ENCODE measurements around the gene MYCBP2.

DNA sequence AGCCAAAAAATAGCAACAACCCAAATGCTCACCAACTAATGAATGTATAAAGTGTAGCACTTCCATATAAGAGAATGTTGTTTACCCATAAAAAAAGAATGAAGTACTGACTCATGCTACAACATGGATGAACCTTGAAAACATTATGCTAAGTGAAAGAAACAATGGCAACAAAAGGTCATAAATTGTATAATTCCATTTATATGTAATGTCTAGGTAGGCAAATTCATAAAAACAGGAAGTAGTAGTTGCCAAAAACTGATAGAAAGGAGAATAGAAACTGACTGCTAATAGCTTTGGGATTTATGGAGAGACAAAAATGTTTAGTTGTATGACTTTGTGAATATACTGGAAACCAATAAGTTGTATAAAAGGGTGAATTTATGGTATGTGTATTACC is 21.6 kb downstream of the MYCBP2 start:
- TF ChIP-seq, protein P1, sequence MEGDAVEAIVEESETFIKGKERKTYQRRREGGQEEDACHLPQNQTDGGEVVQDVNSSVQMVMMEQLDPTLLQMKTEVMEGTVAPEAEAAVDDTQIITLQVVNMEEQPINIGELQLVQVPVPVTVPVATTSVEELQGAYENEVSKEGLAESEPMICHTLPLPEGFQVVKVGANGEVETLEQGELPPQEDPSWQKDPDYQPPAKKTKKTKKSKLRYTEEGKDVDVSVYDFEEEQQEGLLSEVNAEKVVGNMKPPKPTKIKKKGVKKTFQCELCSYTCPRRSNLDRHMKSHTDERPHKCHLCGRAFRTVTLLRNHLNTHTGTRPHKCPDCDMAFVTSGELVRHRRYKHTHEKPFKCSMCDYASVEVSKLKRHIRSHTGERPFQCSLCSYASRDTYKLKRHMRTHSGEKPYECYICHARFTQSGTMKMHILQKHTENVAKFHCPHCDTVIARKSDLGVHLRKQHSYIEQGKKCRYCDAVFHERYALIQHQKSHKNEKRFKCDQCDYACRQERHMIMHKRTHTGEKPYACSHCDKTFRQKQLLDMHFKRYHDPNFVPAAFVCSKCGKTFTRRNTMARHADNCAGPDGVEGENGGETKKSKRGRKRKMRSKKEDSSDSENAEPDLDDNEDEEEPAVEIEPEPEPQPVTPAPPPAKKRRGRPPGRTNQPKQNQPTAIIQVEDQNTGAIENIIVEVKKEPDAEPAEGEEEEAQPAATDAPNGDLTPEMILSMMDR (IDR thresholded peaks at IDR 0.05; ENCODE audit: low read length) = no peak
- no peak for TF ChIP-seq EZH2 (optimal IDR thresholded peaks at IDR 0.05; ENCODE audit: low read depth, low read length)

All from MM.1S (cell line).